Ishikawa (cell line): ENCODE results near the gene GRM3.
A peak's percentile ranks its signal among the peaks of the same experiment; 100 is the strongest.

Experiments used
- CEBPB ChIP-seq: IDR thresholded peaks from 2 replicates; pipeline ENCODE4 v1.6.1; 2012
- CREB1 ChIP-seq: IDR thresholded peaks from 2 replicates; pipeline ENCODE4 v1.6.1; 2012; ENCODE audit warnings: low read depth
- EGR1 ChIP-seq: IDR thresholded peaks from 2 replicates; pipeline ENCODE4 v1.6.1; 2012
- EP300 ChIP-seq: IDR thresholded peaks from 2 replicates; pipeline ENCODE4 v1.6.1; 2012; ENCODE audit warnings: borderline replicate concordance
- FOXM1 ChIP-seq: IDR thresholded peaks from 2 replicates; pipeline ENCODE4 v1.6.1; 2012; ENCODE audit warnings: low read depth, borderline replicate concordance
- NFIC ChIP-seq: IDR thresholded peaks from 2 replicates; pipeline ENCODE4 v1.6.1; 2012
- RAD21 ChIP-seq: IDR thresholded peaks from 2 replicates; pipeline ENCODE4 v1.6.1; 2012; ENCODE audit warnings: low read depth
- TAF1 ChIP-seq: IDR thresholded peaks from 2 replicates; pipeline ENCODE4 v1.6.1; 2012; ENCODE audit warnings: low read depth, mild to moderate bottlenecking
- TCF12 ChIP-seq: IDR thresholded peaks from 2 replicates; pipeline ENCODE4 v1.6.1; 2012; ENCODE audit warnings: low read depth
- TEAD4 ChIP-seq: IDR thresholded peaks from 2 replicates; pipeline ENCODE4 v1.6.1; 2012
- USF1 ChIP-seq: IDR thresholded peaks from 2 replicates; pipeline ENCODE4 v1.6.1; 2012
- YY1 ChIP-seq: IDR thresholded peaks from 2 replicates; pipeline ENCODE4 v1.6.1; 2012; ENCODE audit warnings: low read depth
- ZBTB7A ChIP-seq: IDR thresholded peaks from 2 replicates; pipeline ENCODE4 v1.6.1; 2012; ENCODE audit warnings: low read depth
- TF ChIP-seq, protein P1 (sequence below): IDR thresholded peaks from 2 replicates; pipeline ENCODE4 v1.6.1; 2012; ENCODE audit warnings: low read depth, mild to moderate bottlenecking
- TF ChIP-seq, protein P2 (sequence below): IDR thresholded peaks from 2 replicates; pipeline ENCODE4 v1.6.1; 2012

The GRM3 gene

GRCh38 chr7:86814661-86815379 is 171.1 kb downstream of the GRM3 start:
- TF ChIP-seq ZBTB7A (no peak), EP300 (no peak), EGR1 (no peak), RAD21 (peak; percentile 51; the same call in 1 of the 2 replicates)
- TF ChIP-seq, protein P1, sequence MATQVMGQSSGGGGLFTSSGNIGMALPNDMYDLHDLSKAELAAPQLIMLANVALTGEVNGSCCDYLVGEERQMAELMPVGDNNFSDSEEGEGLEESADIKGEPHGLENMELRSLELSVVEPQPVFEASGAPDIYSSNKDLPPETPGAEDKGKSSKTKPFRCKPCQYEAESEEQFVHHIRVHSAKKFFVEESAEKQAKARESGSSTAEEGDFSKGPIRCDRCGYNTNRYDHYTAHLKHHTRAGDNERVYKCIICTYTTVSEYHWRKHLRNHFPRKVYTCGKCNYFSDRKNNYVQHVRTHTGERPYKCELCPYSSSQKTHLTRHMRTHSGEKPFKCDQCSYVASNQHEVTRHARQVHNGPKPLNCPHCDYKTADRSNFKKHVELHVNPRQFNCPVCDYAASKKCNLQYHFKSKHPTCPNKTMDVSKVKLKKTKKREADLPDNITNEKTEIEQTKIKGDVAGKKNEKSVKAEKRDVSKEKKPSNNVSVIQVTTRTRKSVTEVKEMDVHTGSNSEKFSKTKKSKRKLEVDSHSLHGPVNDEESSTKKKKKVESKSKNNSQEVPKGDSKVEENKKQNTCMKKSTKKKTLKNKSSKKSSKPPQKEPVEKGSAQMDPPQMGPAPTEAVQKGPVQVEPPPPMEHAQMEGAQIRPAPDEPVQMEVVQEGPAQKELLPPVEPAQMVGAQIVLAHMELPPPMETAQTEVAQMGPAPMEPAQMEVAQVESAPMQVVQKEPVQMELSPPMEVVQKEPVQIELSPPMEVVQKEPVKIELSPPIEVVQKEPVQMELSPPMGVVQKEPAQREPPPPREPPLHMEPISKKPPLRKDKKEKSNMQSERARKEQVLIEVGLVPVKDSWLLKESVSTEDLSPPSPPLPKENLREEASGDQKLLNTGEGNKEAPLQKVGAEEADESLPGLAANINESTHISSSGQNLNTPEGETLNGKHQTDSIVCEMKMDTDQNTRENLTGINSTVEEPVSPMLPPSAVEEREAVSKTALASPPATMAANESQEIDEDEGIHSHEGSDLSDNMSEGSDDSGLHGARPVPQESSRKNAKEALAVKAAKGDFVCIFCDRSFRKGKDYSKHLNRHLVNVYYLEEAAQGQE, result no peak
- TF ChIP-seq, protein P2, sequence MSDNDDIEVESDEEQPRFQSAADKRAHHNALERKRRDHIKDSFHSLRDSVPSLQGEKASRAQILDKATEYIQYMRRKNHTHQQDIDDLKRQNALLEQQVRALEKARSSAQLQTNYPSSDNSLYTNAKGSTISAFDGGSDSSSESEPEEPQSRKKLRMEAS, result no peak

DNA sequence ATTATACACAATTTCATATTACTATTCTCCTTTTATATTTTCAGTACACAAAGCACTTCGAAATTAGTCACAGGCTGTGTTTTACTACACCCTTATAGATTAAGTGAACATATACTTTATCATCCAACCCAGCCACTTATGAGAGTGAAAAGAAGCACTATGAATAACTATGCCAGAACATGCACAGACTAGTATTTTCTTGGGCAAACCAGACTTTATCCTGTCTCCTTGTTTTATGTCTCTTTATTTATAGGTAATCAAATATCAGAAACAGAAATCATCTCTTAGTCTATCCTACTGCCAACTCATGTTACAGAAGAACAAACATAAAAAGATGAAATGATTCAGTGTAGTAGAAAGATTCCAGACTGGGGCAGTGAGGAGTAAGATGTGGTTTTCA is 171.8 kb downstream of the GRM3 start:
- no peak for TF ChIP-seq USF1
- TF ChIP-seq RAD21, result no peak
- no peak for TF ChIP-seq TCF12
- TF ChIP-seq YY1, result no peak
- TF ChIP-seq TAF1, result no peak
- TF ChIP-seq ZBTB7A, result no peak
- TF ChIP-seq TEAD4, result no peak

DNA sequence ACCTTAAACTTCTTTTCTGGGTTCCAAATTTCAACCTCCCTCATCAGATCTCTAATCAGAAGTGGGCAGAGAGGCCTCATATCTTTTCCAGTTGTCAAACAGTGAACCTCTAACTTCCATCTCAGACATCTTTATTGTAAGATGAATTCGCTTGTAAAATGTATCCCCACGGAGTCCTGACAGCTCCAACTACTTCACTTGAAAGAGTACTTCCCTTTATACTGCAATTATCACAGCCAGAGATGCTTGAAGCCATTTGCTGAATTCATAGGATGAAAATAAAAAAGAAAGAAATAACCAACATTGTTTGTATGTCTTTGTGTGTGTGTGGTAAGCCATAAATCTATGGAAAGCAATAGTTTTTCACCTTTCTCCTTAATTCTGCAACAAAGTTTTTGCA is 175.2 kb downstream of the GRM3 start:
- TF ChIP-seq TCF12, result no peak
- no peak for TF ChIP-seq USF1
- no peak for TF ChIP-seq NFIC

- no peak for TF ChIP-seq USF1
- TF ChIP-seq, protein P2, result no peak
- TF ChIP-seq TCF12, result no peak
- no peak for TF ChIP-seq FOXM1
- TF ChIP-seq NFIC, result no peak
- no peak for TF ChIP-seq RAD21
- no peak for TF ChIP-seq CREB1
- no peak for TF ChIP-seq YY1
- no peak for TF ChIP-seq CEBPB
- TF ChIP-seq, protein P1, result no peak
- TF ChIP-seq ZBTB7A, result no peak
- TF ChIP-seq TEAD4, result no peak
- no peak for TF ChIP-seq TAF1
- TF ChIP-seq EP300, result no peak
- no peak for TF ChIP-seq EGR1
Measured at GRCh38 chr7:86823769-86824168, 180.1 kb downstream of the GRM3 start.

DNA sequence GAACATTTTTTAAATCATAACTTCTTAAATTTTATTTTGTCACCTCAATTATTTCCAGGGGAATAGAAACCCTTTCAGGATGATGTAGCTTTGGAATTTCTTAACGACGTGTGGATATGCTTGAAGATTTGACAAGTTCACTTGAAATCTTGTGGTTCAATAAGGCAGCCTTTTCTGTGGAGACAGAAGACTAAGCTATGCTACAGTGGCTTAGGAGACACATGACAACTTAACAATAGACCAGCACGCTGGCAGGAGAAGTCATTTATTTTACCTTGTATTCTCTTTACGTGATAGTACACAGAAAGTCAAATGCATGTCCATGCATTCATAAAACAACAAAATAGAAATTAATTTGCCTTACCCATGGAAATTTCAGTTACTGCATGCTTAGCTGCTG is 181.6 kb downstream of the GRM3 start:
- TF ChIP-seq CREB1 (no peak), TCF12 (no peak), TEAD4 (no peak), EP300 (no peak), EGR1 (no peak), NFIC (no peak), USF1 (no peak), FOXM1 (no peak), CEBPB (no peak), ZBTB7A (no peak), YY1 (no peak), TAF1 (no peak)
- TF ChIP-seq, protein P1, result no peak
- TF ChIP-seq, protein P2, result no peak
